GM20000 (cell line): Measurements from ENCODE around the gene PAQR7.

Source experiments
- DNase-seq: peaks from one replicate; pipeline ENCODE4 v3.0.0; 2012; ENCODE audit warnings: low spot score
- CTCF ChIP-seq: IDR thresholded peaks from 2 replicates; pipeline ENCODE4 v1.5.1; 2012; ENCODE audit warnings: mild to moderate bottlenecking, control low read depth; ENCODE audit errors: extremely low read depth, missing control alignments

The PAQR7 gene

DNA sequence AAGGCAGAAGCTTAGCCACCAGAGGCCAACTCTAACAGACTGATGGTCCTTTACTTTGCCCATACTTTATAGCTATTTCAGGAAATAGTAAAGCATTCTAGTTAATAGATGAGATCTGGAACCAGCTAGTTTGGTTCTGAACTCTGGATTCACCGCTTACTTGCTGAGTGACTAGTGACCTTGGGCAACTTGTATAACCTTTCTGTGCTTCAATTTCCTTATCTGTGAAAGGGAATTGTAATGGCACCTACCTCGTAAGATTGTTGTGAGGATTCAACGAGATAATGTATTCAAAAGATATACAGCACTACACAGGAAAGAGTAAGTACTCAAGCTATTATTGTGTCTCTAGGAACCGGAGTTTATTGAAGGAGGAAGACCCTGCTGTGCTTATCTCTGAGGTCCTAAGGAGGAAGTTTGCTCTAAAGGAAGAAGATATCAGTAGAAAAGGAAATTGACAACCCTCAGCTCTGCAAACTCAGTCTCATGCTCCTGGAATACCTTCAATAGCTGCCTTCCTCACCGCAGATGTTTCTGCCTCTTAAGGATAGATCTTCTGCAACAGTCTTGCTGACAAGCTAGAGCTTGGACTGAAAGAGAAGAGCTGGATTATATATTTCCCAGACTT, 43.8 kb downstream of the PAQR7 start:
- DNase-seq = no peak
- no peak for TF ChIP-seq CTCF

- TF ChIP-seq CTCF = no peak
- no peak for DNase-seq
Measured at GRCh38 chr1:25829046-25829445, 46.5 kb downstream of the PAQR7 start.

DNA sequence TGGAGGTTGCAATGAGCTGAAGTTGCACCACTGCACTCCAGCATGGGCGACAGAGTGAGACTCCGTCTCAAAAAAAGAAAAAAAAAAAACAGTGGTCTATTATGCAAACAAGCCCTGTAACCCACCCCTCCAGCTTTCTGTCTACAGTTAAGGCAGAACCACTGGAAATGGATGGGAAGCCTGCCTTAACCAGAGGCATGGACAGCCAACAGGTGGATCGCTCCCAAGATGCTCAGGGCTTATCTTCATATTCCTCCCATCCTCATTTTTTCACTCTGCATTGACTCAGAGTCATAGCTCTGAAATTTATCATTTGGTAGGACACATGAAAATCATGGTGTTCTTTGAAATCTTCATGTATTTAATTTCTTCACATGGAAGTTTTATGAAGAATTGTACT, 47.0 kb downstream of the PAQR7 start:
- DNase-seq = no peak
- TF ChIP-seq CTCF = no peak

DNA sequence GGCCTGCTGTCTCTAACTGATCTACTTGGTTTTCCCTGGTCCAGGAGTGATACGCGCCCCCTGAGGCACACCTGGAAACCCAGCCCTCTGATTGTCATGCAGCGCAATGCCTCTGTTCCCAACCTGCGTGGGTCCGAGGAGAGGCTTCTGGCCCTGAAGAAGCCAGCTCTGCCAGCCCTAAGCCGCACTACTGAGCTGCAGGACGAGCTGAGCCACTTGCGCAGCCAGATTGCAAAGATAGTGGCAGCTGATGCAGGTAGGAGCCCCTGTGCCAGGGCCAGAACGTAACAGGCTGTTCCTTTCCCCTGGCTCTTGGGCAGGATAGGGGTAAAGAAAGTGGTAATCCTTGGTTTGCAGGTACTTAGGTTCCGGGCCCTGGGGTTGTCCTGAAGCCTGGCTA, 48.9 kb downstream of the PAQR7 start:
- TF ChIP-seq CTCF = no peak
- no peak for DNase-seq

- DNase-seq = no peak
- no peak for TF ChIP-seq CTCF
Measured at GRCh38 chr1:25825605-25826004, 49.9 kb downstream of the PAQR7 start.

- DNase-seq = no peak
- TF ChIP-seq CTCF = no peak
Measured at GRCh38 chr1:25821630-25822091, 53.8 kb downstream of the PAQR7 start.

- DNase-seq = no peak
- no peak for TF ChIP-seq CTCF
Measured at GRCh38 chr1:25821112-25821476, 54.4 kb downstream of the PAQR7 start.
